Skeletal muscle satellite cell (primary cell): ENCODE measurements around the gene ADGRB3.

ENCODE experiments used
- H3K27me3 ChIP-seq: 2 replicates; pipeline ENCODE4 v1.7.0; 2013; ENCODE audit warnings: low read length; ENCODE audit not compliant: control insufficient read depth, insufficient read depth
- H3K36me3 ChIP-seq: 2 replicates; pipeline ENCODE4 v1.7.0; 2013; ENCODE audit warnings: mild to moderate bottlenecking, control low read depth, low read length; ENCODE audit not compliant: insufficient read depth
- H3K4me1 ChIP-seq: 2 replicates; pipeline ENCODE4 v1.7.0; 2013; ENCODE audit warnings: low read length; ENCODE audit not compliant: control insufficient read depth, insufficient read depth
- H3K4me2 ChIP-seq: 2 replicates; pipeline ENCODE4 v1.7.0; 2013; ENCODE audit warnings: mild to moderate bottlenecking, low read length
- H3K4me3 ChIP-seq: 2 replicates; pipeline ENCODE4 v1.7.0; 2013; ENCODE audit warnings: low read length
- H3K9ac ChIP-seq: 2 replicates; pipeline ENCODE4 v1.7.0; 2013; ENCODE audit warnings: mild to moderate bottlenecking, low read depth, low read length, moderate library complexity
- H3K9me3 ChIP-seq: replicated peaks from 2 replicates; pipeline ENCODE4 v1.7.0; 2013; ENCODE audit warnings: mild to moderate bottlenecking, control low read depth, low read length

Gene ADGRB3

DNA sequence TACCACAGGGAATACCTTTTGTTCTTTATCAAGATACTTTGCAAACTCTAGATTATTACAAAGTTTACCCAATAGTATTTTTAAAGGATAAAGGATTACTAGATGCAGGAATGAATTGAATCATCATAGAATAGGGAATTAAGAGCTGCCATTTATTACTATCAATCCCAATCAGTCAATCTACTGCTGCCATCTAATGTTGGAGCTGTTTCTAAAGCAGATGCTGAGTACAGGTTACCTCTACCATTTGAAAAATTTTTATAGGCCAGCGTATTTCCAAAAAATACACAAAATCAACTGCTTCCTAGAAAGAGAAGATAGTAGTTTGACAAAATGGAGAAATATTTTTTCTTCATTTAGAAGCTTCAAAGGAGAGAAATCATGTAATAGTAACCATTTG is 520.4 kb downstream of the ADGRB3 start:
- Histone ChIP-seq H3K9ac (no peak overlapping the region), H3K9me3 (no peaks in the 10 kb centered on the region), H3K4me2 (no peak overlapping the region), H3K4me3 (no peak overlapping the region), H3K27me3 (no peaks in the 10 kb centered on the region), H3K36me3 (no peaks in the 10 kb centered on the region), H3K4me1 (no peaks in the 10 kb centered on the region)

DNA sequence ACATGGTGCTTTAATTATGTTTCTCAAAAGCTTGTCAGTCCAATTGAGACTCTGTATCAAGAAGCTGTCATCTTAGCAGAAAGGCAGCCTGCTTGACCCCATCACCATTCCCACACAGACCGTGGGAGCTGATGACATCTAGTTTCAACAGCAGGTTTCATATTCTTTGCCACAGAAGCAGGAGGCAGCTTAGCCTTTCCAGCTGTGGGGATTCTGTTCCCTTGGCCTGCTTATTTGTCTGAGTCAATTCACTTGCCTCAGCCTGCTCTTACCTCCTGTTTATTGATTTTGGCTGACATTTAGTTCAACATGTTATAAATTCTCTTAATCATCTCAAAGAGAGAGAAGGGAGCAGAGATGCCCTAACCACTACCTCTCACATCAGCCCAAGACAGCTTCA is 527.7 kb downstream of the ADGRB3 start:
- Histone ChIP-seq H3K36me3 (no peaks in the 10 kb centered on the region), H3K27me3 (no peaks in the 10 kb centered on the region), H3K4me1 (no peaks in the 10 kb centered on the region), H3K9me3 (no peaks in the 10 kb centered on the region), H3K9ac (no peak overlapping the region), H3K4me3 (no peak overlapping the region), H3K4me2 (no peak overlapping the region)

- no peaks in the 10 kb centered on the region for H3K36me3 ChIP-seq
- H3K9ac ChIP-seq = no peak overlapping the region
- no peaks in the 10 kb centered on the region for H3K27me3 ChIP-seq
- no peaks in the 10 kb centered on the region for H3K9me3 ChIP-seq
- no peak overlapping the region for H3K4me2 ChIP-seq
- H3K4me3 ChIP-seq = no peak overlapping the region
- H3K4me1 ChIP-seq = no peaks in the 10 kb centered on the region
Observed at GRCh38 chr6:69164564-69165229, 529.6 kb downstream of the ADGRB3 start.

GRCh38 chr6:69179681-69180080 is 544.6 kb downstream of the ADGRB3 start:
- Histone ChIP-seq H3K36me3 (no peaks in the 10 kb centered on the region), H3K4me1 (no peaks in the 10 kb centered on the region), H3K4me2 (no peak overlapping the region), H3K27me3 (no peaks in the 10 kb centered on the region), H3K9me3 (no peaks in the 10 kb centered on the region), H3K4me3 (no peak overlapping the region), H3K9ac (no peak overlapping the region)

- Histone ChIP-seq H3K4me2 (no peak overlapping the region), H3K36me3 (no peaks in the 10 kb centered on the region), H3K27me3 (no peaks in the 10 kb centered on the region), H3K9me3 (no peaks in the 10 kb centered on the region), H3K4me3 (no peak overlapping the region), H3K9ac (no peak overlapping the region), H3K4me1 (no peaks in the 10 kb centered on the region)
Observed at GRCh38 chr6:69180361-69181067, 545.4 kb downstream of the ADGRB3 start.

GRCh38 chr6:69181964-69182363 is 546.9 kb downstream of the ADGRB3 start:
- no peak overlapping the region for H3K9ac ChIP-seq
- no peak overlapping the region for H3K4me3 ChIP-seq
- H3K4me1 ChIP-seq = no peaks in the 10 kb centered on the region
- H3K36me3 ChIP-seq = no peaks in the 10 kb centered on the region
- no peaks in the 10 kb centered on the region for H3K27me3 ChIP-seq
- no peak overlapping the region for H3K4me2 ChIP-seq
- no peaks in the 10 kb centered on the region for H3K9me3 ChIP-seq

DNA sequence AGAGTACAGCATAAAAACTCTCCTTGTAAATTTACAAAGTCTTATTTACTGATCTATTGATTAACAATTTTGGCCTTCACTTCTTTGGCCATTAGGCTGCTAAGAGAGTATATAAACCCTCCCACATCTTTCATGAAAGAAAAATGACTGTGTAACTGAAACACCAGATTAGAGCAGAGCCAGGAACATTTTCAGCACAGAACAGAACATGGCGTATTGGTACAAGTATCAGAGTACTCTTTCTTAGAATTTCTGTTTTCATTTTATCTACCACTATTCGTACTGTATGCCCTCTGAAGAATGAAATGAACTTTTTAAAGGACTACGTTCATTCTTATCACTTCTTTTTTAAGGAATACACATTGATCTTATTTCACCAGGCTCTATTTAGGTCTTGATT is 550.2 kb downstream of the ADGRB3 start:
- no peak overlapping the region for H3K4me2 ChIP-seq
- H3K9me3 ChIP-seq = no peaks in the 10 kb centered on the region
- H3K36me3 ChIP-seq = no peaks in the 10 kb centered on the region
- H3K4me1 ChIP-seq = no peaks in the 10 kb centered on the region
- no peaks in the 10 kb centered on the region for H3K27me3 ChIP-seq
- H3K9ac ChIP-seq = no peak overlapping the region
- H3K4me3 ChIP-seq = no peak overlapping the region

DNA sequence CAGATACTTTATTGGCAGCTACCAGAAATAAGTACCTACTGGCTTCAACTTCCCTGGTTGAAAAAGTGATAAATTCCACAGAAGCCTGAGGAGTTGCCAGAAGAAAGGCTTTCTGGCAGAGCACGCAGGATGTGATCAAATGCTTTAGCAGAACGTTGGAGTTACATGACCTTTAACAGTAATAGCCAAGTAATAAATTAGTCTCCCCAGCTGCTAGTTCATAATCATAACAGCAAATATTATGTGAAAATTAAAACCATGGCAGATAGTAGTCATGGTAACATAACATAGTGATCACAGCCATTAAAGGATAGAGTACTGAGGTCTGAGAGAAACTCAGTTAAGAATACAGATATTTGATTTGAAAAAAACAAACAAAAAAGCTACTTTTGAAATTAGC is 567.7 kb downstream of the ADGRB3 start:
- Histone ChIP-seq H3K9ac (no peak overlapping the region), H3K9me3 (no peaks in the 10 kb centered on the region), H3K4me2 (no peak overlapping the region), H3K4me3 (no peak overlapping the region), H3K27me3 (no peaks in the 10 kb centered on the region), H3K4me1 (no peaks in the 10 kb centered on the region), H3K36me3 (no peaks in the 10 kb centered on the region)

GRCh38 chr6:69216127-69216526 is 581.0 kb downstream of the ADGRB3 start:
- no peak overlapping the region for H3K4me2 ChIP-seq
- no peaks in the 10 kb centered on the region for H3K4me1 ChIP-seq
- no peaks in the 10 kb centered on the region for H3K36me3 ChIP-seq
- no peaks in the 10 kb centered on the region for H3K9me3 ChIP-seq
- no peak overlapping the region for H3K9ac ChIP-seq
- no peaks in the 10 kb centered on the region for H3K27me3 ChIP-seq
- no peak overlapping the region for H3K4me3 ChIP-seq

DNA sequence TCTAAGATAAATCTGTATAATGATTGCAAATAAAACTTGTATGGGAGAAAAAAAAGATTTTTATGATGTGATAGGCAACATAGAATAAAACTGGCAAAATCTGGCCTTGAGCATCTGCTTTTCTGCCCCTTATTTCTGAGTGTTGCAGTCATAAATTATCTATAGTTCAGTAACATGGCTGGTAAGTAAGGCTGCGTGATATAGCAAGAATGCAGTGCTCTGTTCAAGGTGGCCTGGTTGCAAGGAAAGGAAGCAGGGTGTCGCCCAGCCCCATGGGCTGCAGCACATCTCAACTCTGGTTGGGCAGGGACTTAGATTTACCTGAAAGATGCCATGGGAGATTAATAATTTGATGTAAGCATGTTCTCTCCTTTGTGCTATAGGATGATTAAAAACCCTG is 582.3 kb downstream of the ADGRB3 start:
- H3K9me3 ChIP-seq = no peaks in the 10 kb centered on the region
- H3K36me3 ChIP-seq = no peaks in the 10 kb centered on the region
- no peaks in the 10 kb centered on the region for H3K27me3 ChIP-seq
- H3K9ac ChIP-seq = no peak overlapping the region
- H3K4me3 ChIP-seq = no peak overlapping the region
- no peak overlapping the region for H3K4me2 ChIP-seq
- H3K4me1 ChIP-seq = no peaks in the 10 kb centered on the region

- H3K27me3 ChIP-seq = no peaks in the 10 kb centered on the region
- H3K4me3 ChIP-seq = no peak overlapping the region
- no peaks in the 10 kb centered on the region for H3K36me3 ChIP-seq
- no peak overlapping the region for H3K4me2 ChIP-seq
- no peaks in the 10 kb centered on the region for H3K9me3 ChIP-seq
- H3K9ac ChIP-seq = no peak overlapping the region
- no peaks in the 10 kb centered on the region for H3K4me1 ChIP-seq
Observed at GRCh38 chr6:69220375-69220774, 585.3 kb downstream of the ADGRB3 start.

DNA sequence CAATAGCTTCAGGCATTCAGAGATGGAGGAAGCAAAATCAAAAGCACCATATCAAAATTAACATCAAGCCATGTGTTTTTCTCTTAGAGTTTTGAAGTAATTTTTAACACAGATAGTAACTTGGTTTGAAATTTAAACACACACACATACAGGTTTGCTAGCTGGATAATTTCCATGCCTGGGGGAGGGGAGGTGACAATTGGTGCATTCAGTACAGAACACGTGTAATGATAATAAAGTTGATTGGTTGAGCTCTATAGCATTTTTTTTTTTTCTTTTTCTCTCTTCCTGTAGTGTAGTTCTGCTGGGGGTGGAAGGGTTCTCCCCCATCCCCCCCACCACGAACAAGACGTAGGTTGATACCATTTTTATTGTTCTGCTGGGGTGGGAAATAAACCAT is 596.9 kb downstream of the ADGRB3 start:
- Histone ChIP-seq H3K4me1 (no peaks in the 10 kb centered on the region), H3K4me2 (no peak overlapping the region), H3K9ac (no peak overlapping the region)

More for the DNA sequence above, 596.9 kb downstream of the ADGRB3 start:
- no peaks in the 10 kb centered on the region for H3K9me3 ChIP-seq
- no peaks in the 10 kb centered on the region for H3K27me3 ChIP-seq
- H3K36me3 ChIP-seq = no peaks in the 10 kb centered on the region
- H3K4me3 ChIP-seq = no peak overlapping the region
